ENCODE data around the gene VASH2. TPM values are rescaled to one million over a fixed set of nuclear protein-coding genes. Genes with fewer than 3 reads are reported as not detected.
A peak's percentile ranks its signal among the peaks of the same experiment; 100 is the strongest.

VASH2 gene
- total and polyA plus RNA-seq, 12 donors: 0.16 to 5.5 (median 0.29) TPM; not detected in 3

DNA sequence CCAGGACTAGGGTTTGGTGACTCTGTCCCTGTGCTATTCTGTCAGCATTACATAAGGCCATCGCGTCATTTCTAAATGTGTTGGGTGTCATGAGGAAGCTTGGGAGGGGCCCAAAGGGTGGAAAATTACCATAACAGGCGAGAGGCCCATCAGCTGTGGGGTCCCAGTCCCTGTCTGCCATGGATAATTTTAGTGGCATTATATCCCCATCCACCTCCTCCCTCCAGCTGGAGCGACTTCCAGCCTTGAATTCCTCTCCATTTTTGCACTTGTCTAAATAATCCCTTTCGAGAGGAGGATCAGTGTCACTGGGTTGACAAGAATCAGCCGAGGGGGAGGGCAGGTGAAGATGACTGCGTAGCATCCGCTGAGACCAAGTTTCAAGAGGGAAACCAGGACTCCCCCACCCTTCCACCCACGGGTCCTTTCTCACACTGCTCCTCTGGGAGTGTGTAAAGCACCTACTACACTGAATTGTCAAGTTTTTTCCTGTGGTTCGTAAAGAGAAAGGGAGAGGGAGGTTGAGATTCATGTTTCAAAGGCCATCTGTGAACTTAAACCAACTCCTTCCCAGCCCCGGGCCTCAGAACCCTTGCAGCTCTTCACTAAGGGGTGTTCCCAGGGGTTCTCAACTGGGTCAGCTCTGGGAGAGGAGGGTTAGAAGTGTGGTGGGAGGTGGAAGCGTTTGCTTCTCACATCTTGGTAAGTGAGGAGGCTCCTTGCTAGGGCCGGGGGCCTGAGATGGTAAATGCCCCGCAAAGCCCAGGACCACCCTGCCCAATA, 29.2 kb downstream of the VASH2 start:
- no peak for TF ChIP-seq CTCF (IDR thresholded peaks at IDR 0.05)
- TF ChIP-seq POLR2A (IDR thresholded peaks at IDR 0.05): no peak
- DNase-seq: peak in 1 of 7 donors; percentile 23
- Histone ChIP-seq H3K9me3 (replicated peaks in 1 of 3) (no peaks in the 10 kb centered on the region), H3K36me3 (replicated peaks in 1 of 2) (no peaks in the 10 kb centered on the region), H3K4me3 (no peak overlapping the region), H3K27me3 (no peaks in the 10 kb centered on the region), H3K4me1 (replicated peaks in 1 of 2) (peaks cover 4 to 10% of the 10 kb centered on the region in 2 donors), H3K27ac (no peak overlapping the region)
- 87 to 91% (median 89%) methylated on average over 12 to 14 of the region's 14 CpGs for WGBS, 4 donors
- intact Hi-C loops (cut with DNase I): loop anchor here in 1 of 2 donors (10.0 kb wide), 2 partner anchors 155 to 305 kb away; no protein-coding TSS in a partner anchor

DNA sequence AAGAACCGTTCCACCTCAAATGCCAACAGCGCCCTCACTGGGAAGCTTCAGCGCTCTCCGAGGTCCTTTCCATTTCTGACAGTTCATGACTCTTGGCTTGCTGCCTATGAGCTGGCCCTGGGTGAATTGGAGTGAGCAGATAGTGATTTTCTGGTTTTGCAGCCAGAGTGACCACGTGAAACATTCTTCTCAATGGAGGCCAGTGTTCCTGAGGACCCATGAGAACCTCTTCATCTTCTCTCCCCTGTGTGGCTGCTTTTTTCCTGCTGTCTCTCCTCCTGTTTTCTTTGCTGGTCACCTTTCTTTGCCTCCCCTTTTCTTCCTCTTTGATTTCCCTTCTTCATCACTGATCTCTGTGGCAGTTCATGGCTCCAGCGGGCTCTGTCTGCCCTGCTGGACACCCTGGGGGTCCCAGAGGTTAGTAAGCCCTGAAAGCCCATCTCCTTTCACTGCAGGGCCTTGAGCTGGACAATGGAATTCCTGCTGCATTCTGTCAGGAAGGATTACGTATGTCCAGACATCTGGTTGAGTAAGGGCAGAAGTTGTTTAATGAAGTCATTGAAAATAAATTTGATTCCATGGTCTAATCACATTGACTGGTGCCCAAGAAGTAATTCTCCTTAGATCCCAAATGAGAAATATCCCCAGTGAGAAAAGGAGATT, 29.9 kb downstream of the VASH2 start:
- intact Hi-C loops (cut with DNase I): loop anchor here in 1 of 2 donors (10.0 kb wide), 2 partner anchors 155 to 305 kb away; no protein-coding TSS in a partner anchor
- 65 to 77% (median 71%) methylated on average over 5 to 7 of the region's 7 CpGs for WGBS, 4 donors
- TF ChIP-seq POLR2A (IDR thresholded peaks at IDR 0.05) (no peak), CTCF (IDR thresholded peaks at IDR 0.05) (no peak)
- Histone ChIP-seq H3K27me3 (no peaks in the 10 kb centered on the region), H3K27ac (no peak overlapping the region), H3K36me3 (replicated peaks in 1 of 2) (no peaks in the 10 kb centered on the region), H3K4me1 (replicated peaks in 1 of 2) (peaks cover 4 to 10% of the 10 kb centered on the region in 2 donors), H3K9me3 (replicated peaks in 1 of 3) (no peaks in the 10 kb centered on the region), H3K4me3 (no peak overlapping the region)
- DNase-seq: peak; percentile 54 to 81 (median 77)

DNA sequence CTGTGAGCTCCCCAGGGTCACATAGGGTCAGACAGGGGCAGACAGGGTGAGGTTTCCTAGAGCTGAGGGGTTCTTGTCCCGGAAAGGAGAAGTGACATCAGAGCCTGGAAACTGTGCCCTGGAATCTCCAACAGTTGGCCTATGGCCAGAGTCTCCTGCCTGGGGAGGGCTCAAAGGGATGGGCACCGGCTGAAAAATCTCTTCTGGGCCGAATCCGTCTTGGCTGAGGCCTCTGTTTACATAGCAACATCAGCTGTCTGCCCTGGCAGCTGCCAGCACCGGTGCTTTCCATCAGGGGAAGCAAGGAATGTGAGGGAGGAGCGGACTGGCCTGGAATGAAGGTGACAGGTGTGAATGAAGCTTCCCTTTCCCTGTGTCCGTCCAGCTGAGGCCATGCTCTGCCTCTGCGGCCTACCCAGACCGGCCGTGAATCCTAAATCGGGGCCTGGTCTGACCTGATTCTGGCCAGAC, 30.7 kb downstream of the VASH2 start:
- DNase-seq: peak in 2 of 7 donors; percentile 26 to 40
- peaks cover 4 to 10% of the 10 kb centered on the region in 2 donors for H3K4me1 ChIP-seq (replicated peaks in 1 of 2)

More for the DNA sequence above, 30.7 kb downstream of the VASH2 start:
- Histone ChIP-seq H3K4me3 (no peak overlapping the region), H3K27me3 (no peaks in the 10 kb centered on the region), H3K9me3 (replicated peaks in 1 of 3) (no peaks in the 10 kb centered on the region), H3K27ac (no peak overlapping the region), H3K36me3 (replicated peaks in 1 of 2) (no peaks in the 10 kb centered on the region)
- WGBS, 4 donors: 55 to 83% (median 62%) methylated on average over 8 to 11 of the region's 11 CpGs
- intact Hi-C loops (cut with DNase I): loop anchor here in 1 of 2 donors (10.0 kb wide), 2 partner anchors 156 to 306 kb away; no protein-coding TSS in a partner anchor
- TF ChIP-seq CTCF (IDR thresholded peaks at IDR 0.05): no peak
- TF ChIP-seq POLR2A (IDR thresholded peaks at IDR 0.05): no peak

Measured in adrenal gland (tissue), 12 donors.